ENCODE data around the gene XPNPEP2.

The XPNPEP2 gene, protein sequence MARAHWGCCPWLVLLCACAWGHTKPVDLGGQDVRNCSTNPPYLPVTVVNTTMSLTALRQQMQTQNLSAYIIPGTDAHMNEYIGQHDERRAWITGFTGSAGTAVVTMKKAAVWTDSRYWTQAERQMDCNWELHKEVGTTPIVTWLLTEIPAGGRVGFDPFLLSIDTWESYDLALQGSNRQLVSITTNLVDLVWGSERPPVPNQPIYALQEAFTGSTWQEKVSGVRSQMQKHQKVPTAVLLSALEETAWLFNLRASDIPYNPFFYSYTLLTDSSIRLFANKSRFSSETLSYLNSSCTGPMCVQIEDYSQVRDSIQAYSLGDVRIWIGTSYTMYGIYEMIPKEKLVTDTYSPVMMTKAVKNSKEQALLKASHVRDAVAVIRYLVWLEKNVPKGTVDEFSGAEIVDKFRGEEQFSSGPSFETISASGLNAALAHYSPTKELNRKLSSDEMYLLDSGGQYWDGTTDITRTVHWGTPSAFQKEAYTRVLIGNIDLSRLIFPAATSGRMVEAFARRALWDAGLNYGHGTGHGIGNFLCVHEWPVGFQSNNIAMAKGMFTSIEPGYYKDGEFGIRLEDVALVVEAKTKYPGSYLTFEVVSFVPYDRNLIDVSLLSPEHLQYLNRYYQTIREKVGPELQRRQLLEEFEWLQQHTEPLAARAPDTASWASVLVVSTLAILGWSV

GRCh38 chrX:129738466-129739308 lies at the start of gene XPNPEP2:
Gene XPNPEP2, plus strand, starts transcription at chrX:129738979. Its CDS starts 235 bp downstream, at chrX:129739214.
- no peak for DNase-seq

DNA sequence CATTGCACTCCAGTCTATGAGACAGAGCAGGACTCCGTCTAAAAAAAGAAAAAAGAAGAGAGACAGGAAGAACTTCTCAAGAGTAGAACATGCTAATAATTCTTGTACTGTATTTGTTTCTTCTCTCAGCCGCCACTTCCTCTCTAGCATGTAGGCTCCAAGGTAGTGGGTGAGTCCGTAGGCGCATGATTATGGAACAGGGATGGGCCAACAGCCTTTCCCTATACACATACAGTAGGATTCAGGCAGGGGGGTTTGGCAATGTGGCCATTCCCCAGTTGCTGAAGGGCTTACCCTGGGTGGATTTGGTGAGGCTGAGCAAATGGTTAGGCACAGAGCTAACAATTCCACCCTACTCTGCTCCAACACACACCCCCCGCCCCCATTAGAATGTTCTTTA lies 49.0 kb upstream of the XPNPEP2 start:
- no peak for DNase-seq

DNA sequence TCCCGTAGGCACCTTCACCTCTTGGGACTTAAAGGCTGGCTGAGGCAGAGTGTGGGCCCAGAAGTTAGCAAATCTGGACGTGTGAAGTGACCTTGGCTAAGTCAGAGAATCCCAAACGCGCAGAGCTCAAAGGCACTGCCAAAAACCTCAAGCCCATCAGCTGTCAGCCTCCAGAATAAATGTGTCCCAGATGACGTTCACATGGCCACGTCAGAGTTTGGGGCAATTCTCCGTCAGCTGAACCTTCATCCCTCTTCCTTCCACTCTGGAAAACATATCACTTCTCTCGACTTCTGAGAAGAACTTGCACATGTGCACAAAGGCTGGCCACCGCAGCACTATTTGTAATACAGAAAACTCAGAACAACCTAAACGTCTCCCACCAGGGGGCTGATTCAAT lies 48.3 kb upstream of the XPNPEP2 start:
- no peak for DNase-seq

GRCh38 chrX:129693354-129693753 lies 45.4 kb upstream of the XPNPEP2 start:
- no peak for DNase-seq

GRCh38 chrX:129694805-129695204 lies 44.0 kb upstream of the XPNPEP2 start:
- DNase-seq = no peak

DNA sequence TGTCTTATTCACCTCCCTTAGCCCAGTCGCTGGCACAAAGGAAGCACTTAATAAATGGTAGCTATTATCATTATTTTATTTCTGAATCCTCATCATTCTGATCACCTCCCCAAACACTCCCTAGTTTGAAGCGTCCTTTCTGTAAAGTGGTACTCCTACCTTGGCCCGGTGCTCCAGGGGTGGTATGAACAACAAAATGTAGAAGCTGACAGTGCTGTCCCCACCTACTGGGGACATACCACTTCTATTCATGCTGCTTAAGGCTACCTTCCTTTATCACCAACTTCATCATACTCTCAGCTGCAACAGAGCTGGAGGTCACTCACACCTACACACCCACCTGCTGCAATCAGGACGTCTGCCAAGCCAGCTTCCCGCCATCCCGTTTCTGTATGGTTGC lies 43.2 kb upstream of the XPNPEP2 start:
- no peak for DNase-seq

DNA sequence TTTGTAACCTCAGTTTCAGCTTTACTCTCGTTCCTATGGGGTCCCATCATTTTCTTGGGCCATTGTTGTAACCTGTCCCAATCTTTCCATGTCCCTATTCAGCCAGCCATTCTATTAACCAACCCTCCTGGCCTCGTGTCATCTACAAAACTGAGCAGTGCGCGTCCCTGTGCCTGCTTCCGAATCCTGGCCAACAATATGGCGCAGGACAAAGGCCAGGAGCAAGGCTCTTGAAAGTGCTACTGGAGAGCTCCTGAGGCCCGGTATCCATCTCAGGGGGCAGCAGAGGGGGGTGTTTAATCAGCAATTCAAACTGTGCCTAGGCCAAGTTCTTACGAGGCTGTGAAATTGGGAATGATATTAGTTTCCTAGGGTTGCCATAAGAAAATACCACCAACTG lies 42.8 kb upstream of the XPNPEP2 start:
- DNase-seq = no peak

- DNase-seq = no peak
Measured at GRCh38 chrX:129696463-129697155, 42.2 kb upstream of the XPNPEP2 start.

DNA sequence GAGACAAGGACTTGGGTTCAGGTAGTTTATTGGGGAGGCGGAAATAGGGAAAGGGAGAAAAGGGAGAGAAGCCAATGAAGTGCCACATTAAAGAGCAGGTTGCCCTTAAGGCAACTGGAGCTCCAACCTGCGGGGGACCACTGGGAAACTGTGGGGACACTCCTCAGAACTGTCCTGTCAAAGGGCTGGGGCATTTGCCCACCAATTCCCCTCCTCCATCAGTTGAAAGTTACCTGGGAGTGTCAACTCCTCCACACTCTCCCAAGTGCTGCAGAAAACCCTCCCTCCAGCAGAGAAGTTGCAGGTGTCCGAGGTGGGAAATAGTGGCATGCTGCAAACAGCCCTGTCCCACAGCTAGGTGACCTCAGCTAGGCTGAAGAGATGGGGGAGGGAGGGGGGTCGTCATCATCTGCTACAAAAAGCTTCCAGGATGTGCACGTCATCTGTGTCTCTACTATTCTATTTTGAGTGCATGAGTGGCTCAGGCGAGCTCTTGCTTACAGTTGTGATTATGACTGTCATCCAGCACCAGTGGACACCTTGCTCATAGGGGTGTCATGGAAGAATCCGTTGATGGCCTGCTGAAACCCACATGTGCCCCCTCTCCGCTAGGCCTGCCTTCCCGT lies 41.5 kb upstream of the XPNPEP2 start:
- DNase-seq = no peak

GRCh38 chrX:129698150-129698549 lies 40.6 kb upstream of the XPNPEP2 start:
- no peak for DNase-seq

DNA sequence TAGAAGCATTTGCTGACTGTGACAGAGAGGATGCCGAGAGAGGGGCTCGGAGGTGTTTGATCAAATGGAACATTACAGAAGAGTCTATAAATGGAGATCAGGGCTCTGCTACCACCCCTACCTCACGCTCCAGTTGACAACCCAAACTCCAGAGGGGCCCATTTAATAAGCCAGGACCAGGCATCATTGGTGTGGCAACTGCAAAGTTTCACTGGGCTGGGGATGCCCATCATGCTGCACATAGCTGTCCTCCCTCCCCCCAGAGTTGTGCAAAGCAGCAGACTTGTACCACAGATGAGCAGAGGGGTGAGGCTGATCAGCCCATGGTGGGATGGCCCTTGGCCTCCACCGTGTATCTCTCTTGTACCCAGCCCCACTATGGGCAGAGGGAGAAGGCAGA lies 38.2 kb upstream of the XPNPEP2 start:
- DNase-seq = no peak

GRCh38 chrX:129701624-129702069 lies 37.1 kb upstream of the XPNPEP2 start:
- peak; percentile 27 for DNase-seq

DNA sequence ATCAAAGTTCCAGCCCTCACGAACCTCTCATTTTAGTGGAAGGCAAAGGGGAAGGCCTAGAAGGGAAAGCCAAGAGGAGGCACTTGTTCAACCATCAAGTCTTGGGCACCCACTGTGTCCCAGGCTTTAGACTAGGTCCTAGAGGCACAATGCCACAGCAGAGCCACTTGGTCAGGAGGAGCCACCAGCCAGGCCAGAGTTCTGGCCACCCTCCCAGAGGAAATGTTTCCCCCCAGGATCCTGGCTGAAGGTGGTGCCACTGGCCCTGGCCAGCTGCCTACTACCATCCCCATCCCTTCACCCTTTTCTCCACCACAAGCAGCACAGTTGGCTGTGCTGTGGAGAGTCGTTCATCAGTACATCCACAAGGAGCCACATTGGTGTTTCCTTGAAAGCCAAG lies 34.3 kb upstream of the XPNPEP2 start:
- no peak for DNase-seq

GRCh38 chrX:129705377-129705925 lies 33.3 kb upstream of the XPNPEP2 start:
- DNase-seq = no peak

- no peak for DNase-seq
Measured at GRCh38 chrX:129705988-129706387, 32.8 kb upstream of the XPNPEP2 start.

GRCh38 chrX:129706400-129707072 lies 32.2 kb upstream of the XPNPEP2 start:
- DNase-seq = peak; percentile 89

DNA sequence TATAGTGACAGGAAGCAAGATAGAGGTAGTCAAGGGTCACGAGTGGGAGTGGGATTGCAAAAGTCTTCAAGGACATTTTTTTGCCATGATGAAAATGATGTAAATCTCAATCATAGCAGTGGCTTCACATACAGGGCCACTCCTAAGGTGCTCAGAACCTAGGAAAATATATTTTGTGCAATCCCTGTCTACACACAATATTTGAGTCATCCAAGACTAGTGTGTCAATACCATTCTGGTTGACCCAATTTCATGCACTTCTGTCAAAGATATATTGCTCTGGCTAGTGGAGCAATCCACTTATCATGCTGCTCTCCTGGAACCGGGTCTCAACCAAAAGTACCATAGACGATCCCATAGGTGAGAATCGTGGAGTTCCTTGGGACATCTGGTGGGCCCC lies 24.2 kb upstream of the XPNPEP2 start:
- DNase-seq = no peak

GRCh38 chrX:129716507-129716906 lies 22.3 kb upstream of the XPNPEP2 start:
- DNase-seq = no peak

- DNase-seq = no peak
Measured at GRCh38 chrX:129717892-129718291, 20.9 kb upstream of the XPNPEP2 start.

DNA sequence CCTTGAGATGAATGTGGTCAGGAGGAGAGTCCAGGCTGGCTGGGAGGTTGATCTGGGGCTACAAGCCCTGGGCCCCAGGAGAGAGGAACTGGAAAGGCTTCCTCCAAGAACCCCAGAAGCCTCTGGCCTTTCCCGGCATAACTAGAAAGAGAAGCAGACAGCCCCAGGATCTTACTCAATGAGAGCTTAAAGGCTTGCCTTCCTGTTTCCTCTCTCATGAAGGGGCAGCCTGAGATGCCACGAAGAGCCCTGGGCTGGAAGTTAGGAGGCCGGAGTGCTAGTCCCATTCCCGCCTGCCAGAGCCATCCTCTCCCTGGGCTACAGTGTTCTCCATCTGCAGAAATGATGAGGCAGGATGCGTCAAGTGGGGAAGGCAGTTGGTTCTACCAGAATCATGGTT lies 20.1 kb upstream of the XPNPEP2 start:
- no peak for DNase-seq

DNA sequence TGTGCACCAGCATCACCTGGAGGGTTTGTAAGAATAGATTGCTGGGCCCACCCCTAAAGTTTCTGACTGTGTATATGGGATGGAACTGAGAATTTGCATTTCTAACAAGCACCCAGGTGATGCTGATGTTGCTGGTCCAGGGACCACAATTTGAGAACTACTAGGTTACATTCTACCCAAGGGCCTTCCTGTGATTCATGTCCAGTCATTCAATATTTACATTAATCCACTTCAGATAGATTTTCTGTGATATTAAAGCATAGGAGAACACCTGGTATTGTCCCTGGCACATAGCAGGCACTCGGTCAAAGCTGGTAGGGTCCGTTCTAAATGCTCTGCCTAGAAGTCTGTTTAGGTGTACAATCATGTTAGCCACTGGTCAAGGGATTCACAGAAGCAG lies 19.5 kb upstream of the XPNPEP2 start:
- no peak for DNase-seq
